Adrenal gland (tissue), 12 donors: Measurements from ENCODE around the gene TRIP6. TPM values are rescaled to one million over a fixed set of nuclear protein-coding genes. Genes with fewer than 3 reads are reported as not detected.

Source experiments
- DNase-seq, 7 donors: peaks; one replicate each; pipeline ENCODE4 v3.0.0-alpha.2; 2019 to 2020
- H3K27ac ChIP-seq, 5 donors: fragments of 200-600 bp; sonication (generic) in 4 of 5; 1 replicate in 3 of 5; 2 replicates in 2 of 5; pipeline versions ENCODE4 v1.5.1 to v1.8.0; 2016 to 2020; ENCODE audit warnings: mild to moderate bottlenecking in 1 of 5
- H3K27me3 ChIP-seq: fragments of 200-600 bp; 2 replicates; pipeline ENCODE4 v1.8.0; 2021
- H3K36me3 ChIP-seq, 2 donors: fragments of 200-600 bp; replicated peaks in 1 of 2; 1 replicate in 1 of 2; 2 replicates in 1 of 2; pipeline versions ENCODE4 v1.5.1 to v1.8.0; 2018 to 2022
- H3K4me1 ChIP-seq, 2 donors: fragments of 200-600 bp; replicated peaks in 1 of 2; 1 replicate in 1 of 2; 2 replicates in 1 of 2; pipeline versions ENCODE4 v1.5.1 to v1.8.0; 2018 to 2021
- H3K4me3 ChIP-seq, 4 donors: fragments of 200-600 bp; sonication (generic) in 3 of 4; one replicate each; pipeline ENCODE4 v1.5.1; 2016 to 2018
- H3K9me3 ChIP-seq, 3 donors: fragments of 200-600 bp; sonication (generic) in 1 of 3; replicated peaks in 1 of 3; 1 replicate in 2 of 3; 2 replicates in 1 of 3; pipeline versions ENCODE4 v1.5.1 to v1.8.0; 2016 to 2021
- POLR2A ChIP-seq, 2 donors: fragments of 450-650 bp; IDR thresholded peaks; one replicate each; pipeline ENCODE4 v1.6.1; 2017; ENCODE audit warnings: antibody characterized with exemption in 2 of 2, mild to moderate bottlenecking in 2 of 2, moderate library complexity in 1 of 2
- WGBS, 4 donors: extraction: QIAGEN DNeasy Blood & Tissue Kit in 2 of 4; methylation state at CpG; one replicate each; pipeline versions ENCODE4 v1.1.5 to v1.1.7; 2013 to 2017; 5-methylcytosine and 5-hydroxymethylcytosine counted together
- intact Hi-C, 2 donors: fragments of 100-400 bp; cut with DNase I; formaldehyde crosslinking; loops; one replicate each; pipeline versions ENCODE4 v1.14.1 to v1.15.0; 2022 to 2023
- polyA plus RNA-seq, 3 donors: library from polyadenylated mRNA; stranded (reverse); fragments of 200-250 nt in 2 of 3; fragments of 350-450 nt in 1 of 3; fragmentation: Illumina TruSeq in 1 of 3; extraction: RNeasy Lipid Tissue Mini Kit (QIAGEN cat#74804) in 1 of 3; gene quantifications; one replicate each; pipeline ENCODE4 v1.2.3, GENCODE V29; 2013 to 2014
- total RNA-seq, 9 donors: library from RNA; depleted of rRNA in 4 of 9; stranded (reverse); fragments of >200 nt in 4 of 9; fragments of 120-200 nt in 1 of 9; fragmentation: NEBNext Ultra II Directional in 1 of 9; extraction: Animal tissue kit (Norgen Biotek cat#: 25700) in 1 of 9; gene quantifications; one replicate each; pipeline versions ENCODE4 v1.1.0 to v1.2.4, GENCODE V29; 2013 to 2023
- TF ChIP-seq, protein P1 (sequence below), 6 experiments: fragments of 450-650 bp in 4 of 6; fragments of 200-600 bp in 2 of 6; sonication (generic) in 1 of 6; IDR thresholded peaks; 1 replicate in 5 of 6; 2 replicates in 1 of 6; pipeline versions ENCODE4 v1.5.1 to v1.8.0; 2016 to 2021; ENCODE audit warnings: antibody characterized with exemption in 6 of 6, mild to moderate bottlenecking in 2 of 6, moderate library complexity in 1 of 6
- donor health status: healthy with polysubstance abuse.
- donor health status: Bipolar disorder and iron deficiency.
- donor health status: DM: yes; HTN: yes; CAD: no.
- donor health status: DM: no; HTN: no; CAD: no.
- donor health status: DM: no; HTN: no; CAD: no.
- donor health status: DM: yes; HTN: yes; CAD: no.

Gene TRIP6
- total and polyA plus RNA-seq, 12 donors, result 6.1 to 105 (median 69.2) TPM

DNA sequence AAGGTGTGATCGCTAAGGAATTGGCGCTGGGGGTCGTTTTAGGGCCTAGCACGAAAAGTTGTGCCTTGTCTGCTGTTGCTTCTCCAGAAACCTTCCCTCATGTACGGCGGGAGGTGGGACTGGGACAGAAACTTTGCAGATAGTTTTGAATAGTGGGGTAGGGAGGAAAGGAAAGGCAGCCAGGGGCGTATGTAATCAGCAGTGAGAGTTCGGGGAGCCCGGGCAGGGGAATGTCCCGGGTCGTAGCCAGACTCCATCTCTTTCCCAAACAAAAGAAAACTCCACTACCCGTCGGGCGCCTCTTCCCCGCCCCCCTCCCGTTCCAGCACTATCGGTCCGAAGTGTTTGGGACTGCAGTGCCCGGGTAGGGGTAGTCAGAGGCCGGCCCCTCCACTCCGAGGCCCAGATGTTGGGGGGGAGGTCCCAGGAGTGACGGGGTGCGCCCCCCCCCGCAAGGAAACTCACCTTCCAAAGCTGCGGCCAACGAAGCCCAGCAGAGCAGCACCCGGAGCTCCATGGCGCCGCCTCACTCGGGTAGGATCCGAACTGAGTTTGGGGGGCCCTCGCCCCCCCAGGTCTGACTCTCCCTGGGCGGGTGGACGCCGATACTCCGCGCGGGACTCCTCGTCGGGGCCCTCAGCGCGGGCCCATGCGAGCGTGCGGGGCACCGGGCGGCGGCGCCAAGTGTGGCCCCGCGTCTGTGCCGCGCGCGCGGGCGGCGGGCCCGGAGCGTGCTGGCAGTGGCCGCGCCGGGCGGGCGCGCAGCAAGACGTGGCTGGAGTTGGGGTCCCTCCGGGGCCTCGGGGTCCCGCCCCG lies 40.5 kb upstream of the TRIP6 start:
- peak in 1 of 7 donors; percentile 48 for DNase-seq
- H3K4me1 ChIP-seq, result peaks cover 22 to 39% of the 10 kb centered on the region in 2 donors
- peak overlapping the region in 4 of 5 donors; percentile 58 to 93 (median 77) for H3K27ac ChIP-seq
- WGBS, 4 donors, result 0 to 2% (median 1%) methylated on average over 18 to 70 of the region's 71 CpGs
- TF ChIP-seq POLR2A (IDR thresholded peaks at IDR 0.05), result peak in 1 of 2 donors; percentile 5
- TF ChIP-seq, protein P1, sequence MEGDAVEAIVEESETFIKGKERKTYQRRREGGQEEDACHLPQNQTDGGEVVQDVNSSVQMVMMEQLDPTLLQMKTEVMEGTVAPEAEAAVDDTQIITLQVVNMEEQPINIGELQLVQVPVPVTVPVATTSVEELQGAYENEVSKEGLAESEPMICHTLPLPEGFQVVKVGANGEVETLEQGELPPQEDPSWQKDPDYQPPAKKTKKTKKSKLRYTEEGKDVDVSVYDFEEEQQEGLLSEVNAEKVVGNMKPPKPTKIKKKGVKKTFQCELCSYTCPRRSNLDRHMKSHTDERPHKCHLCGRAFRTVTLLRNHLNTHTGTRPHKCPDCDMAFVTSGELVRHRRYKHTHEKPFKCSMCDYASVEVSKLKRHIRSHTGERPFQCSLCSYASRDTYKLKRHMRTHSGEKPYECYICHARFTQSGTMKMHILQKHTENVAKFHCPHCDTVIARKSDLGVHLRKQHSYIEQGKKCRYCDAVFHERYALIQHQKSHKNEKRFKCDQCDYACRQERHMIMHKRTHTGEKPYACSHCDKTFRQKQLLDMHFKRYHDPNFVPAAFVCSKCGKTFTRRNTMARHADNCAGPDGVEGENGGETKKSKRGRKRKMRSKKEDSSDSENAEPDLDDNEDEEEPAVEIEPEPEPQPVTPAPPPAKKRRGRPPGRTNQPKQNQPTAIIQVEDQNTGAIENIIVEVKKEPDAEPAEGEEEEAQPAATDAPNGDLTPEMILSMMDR (IDR thresholded peaks at IDR 0.05), result no peak
- intact Hi-C loops, result no loop called here
- no peaks in the 10 kb centered on the region for H3K9me3 ChIP-seq
- no peaks in the 10 kb centered on the region for H3K27me3 ChIP-seq
- H3K36me3 ChIP-seq, result peaks cover 0 to 18% of the 10 kb centered on the region in 2 donors
- peak overlapping the region; percentile 45 to 88 (median 60) for H3K4me3 ChIP-seq

DNA sequence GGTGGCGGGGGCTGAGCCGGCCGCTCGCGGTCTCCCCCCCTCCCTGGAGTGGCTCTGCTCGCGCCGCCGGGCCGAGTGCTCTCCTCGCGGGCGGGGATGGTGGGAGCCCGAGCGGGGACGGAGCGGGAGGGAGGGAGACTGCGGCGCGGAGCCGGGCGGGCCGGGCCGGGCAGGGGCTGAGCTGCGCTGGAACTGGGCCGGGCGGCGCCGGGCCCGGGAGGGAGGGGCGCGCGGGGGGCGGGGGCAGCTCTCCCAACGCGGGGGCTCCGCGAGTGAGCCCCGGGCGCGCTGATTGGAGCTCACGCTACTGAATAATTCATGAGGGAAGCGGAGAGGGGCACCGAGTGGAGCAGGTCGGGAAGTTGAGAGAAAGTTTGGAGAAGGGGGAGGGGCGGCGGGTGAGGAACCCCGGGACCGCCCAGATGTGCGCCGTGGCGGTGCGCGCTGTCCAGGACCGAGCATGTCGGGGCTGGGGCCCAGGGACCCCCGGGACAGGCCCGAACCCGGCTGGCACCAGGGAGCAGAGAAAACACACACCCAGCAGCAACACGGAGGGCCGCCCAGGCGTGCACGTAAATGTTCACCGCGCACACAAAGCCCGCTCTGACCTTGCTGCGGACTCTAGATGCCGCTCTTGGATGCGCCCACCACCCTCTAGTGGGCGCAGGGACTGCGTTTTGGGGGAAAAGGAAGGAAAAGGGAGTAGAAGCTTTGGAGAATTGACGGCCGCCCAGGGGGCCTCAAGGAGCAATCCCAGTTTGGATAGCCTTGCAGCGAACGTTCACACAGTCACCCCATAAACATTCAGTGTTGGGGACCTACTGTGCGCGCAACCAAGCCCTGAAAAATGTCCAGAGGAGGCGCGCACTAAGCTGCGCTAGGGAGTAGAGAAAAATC lies 39.6 kb upstream of the TRIP6 start, which contains the start of gene EPHB4:
Gene EPHB4, minus strand, starts transcription at position 194 of the 897 bp plus-strand sequence. CDS start 493 bp downstream, outside the sequence.
- DNase-seq, result peak; percentile 91 to 94 (median 93)
- intact Hi-C loops, result no loop called here
- no peaks in the 10 kb centered on the region for H3K9me3 ChIP-seq
- WGBS, 4 donors, result 0 to 2% (median 1%) methylated on average over 26 to 79 of the region's 80 CpGs
- H3K27me3 ChIP-seq, result no peaks in the 10 kb centered on the region
- H3K36me3 ChIP-seq, result peaks cover 0 to 10% of the 10 kb centered on the region in 2 donors
- peaks cover 21 to 33% of the 10 kb centered on the region in 2 donors for H3K4me1 ChIP-seq
- TF ChIP-seq POLR2A (IDR thresholded peaks at IDR 0.05), result peak; percentile 40 to 50
- TF ChIP-seq, protein P1 (IDR thresholded peaks at IDR 0.05), result peak in 5 of 6 experiments; percentile 20 to 44 (median 30)
- peak within 1 kb of the TSS; percentile 45 to 88 (median 60) for H3K4me3 ChIP-seq
- H3K27ac ChIP-seq, result peak within 1 kb of the TSS in 4 of 5 donors; percentile 58 to 93 (median 77)

GRCh38 chr7:100829150-100829716 lies 38.0 kb upstream of the TRIP6 start:
- Histone ChIP-seq H3K36me3 (no peaks in the 10 kb centered on the region), H3K9me3 (no peaks in the 10 kb centered on the region), H3K27ac (peak overlapping the region in 1 of 5 donors; percentile 51), H3K27me3 (no peaks in the 10 kb centered on the region), H3K4me1 (peaks cover 14 to 19% of the 10 kb centered on the region in 2 donors), H3K4me3 (no peak overlapping the region)
- peak in 6 of 7 donors; percentile 49 to 85 (median 62) for DNase-seq
- intact Hi-C loops, result no loop called here
- TF ChIP-seq POLR2A (IDR thresholded peaks at IDR 0.05), result no peak
- TF ChIP-seq, protein P1 (IDR thresholded peaks at IDR 0.05), result no peak
- WGBS, 4 donors, result 41 to 68% (median 45%) methylated on average over 9 to 20 of the region's 20 CpGs
